Muscle of arm (tissue), 12 donors: ENCODE data around the gene LAPTM4A. TPM values are rescaled to one million over a fixed set of nuclear protein-coding genes. Genes with fewer than 3 reads are reported as not detected.
"Not testable (repeated sequence)": the region's sequence is repeated elsewhere in the genome, so short reads cannot be mapped to it uniquely, and the experiment has no call there.

ENCODE experiments used
- DNase-seq: peaks from one replicate; pipeline ENCODE4 v3.0.0-alpha.2; 2013
- polyA plus RNA-seq, 12 donors: library from polyadenylated mRNA; unstranded; fragments of 120-200 nt; gene quantifications; one replicate each; pipeline ENCODE4 v1.2.1, GENCODE V29; 2013; ENCODE audit not compliant: insufficient read length in 12 of 12

Gene LAPTM4A
- polyA plus RNA-seq, 12 donors: 297 to 476 (median 385) TPM; not detected in 1

- no peak for DNase-seq
Measured at GRCh38 chr2:20080839-20081415, 29.5 kb upstream of the LAPTM4A start.

- no peak for DNase-seq
Measured at GRCh38 chr2:20080428-20080827, 29.0 kb upstream of the LAPTM4A start.

- DNase-seq: no peak
Measured at GRCh38 chr2:20079546-20080115, 28.2 kb upstream of the LAPTM4A start.

GRCh38 chr2:20077411-20077940, 26.0 kb upstream of the LAPTM4A start:
- DNase-seq: no peak

GRCh38 chr2:20076757-20077156, 25.3 kb upstream of the LAPTM4A start:
- no peak for DNase-seq

GRCh38 chr2:20074901-20075300, 23.5 kb upstream of the LAPTM4A start:
- DNase-seq: no peak

- DNase-seq: not testable (repeated sequence)
Measured at GRCh38 chr2:20074046-20074648, 22.7 kb upstream of the LAPTM4A start.

- no peak for DNase-seq
Measured at GRCh38 chr2:20073460-20073859, 22.0 kb upstream of the LAPTM4A start.

GRCh38 chr2:20072436-20073158, 21.2 kb upstream of the LAPTM4A start:
- DNase-seq: no peak

- DNase-seq: peak; percentile 92
Measured at GRCh38 chr2:20071397-20072383, 20.3 kb upstream of the LAPTM4A start.

GRCh38 chr2:20069756-20070155, 18.3 kb upstream of the LAPTM4A start:
- DNase-seq: no peak

GRCh38 chr2:20067992-20068584, 16.7 kb upstream of the LAPTM4A start:
- no peak for DNase-seq

- peak; percentile 64 for DNase-seq
Measured at GRCh38 chr2:20065885-20066602, 14.6 kb upstream of the LAPTM4A start.

- no peak for DNase-seq
Measured at GRCh38 chr2:20064841-20065240, 13.4 kb upstream of the LAPTM4A start.

- DNase-seq: no peak
Measured at GRCh38 chr2:20064421-20064820, 13.0 kb upstream of the LAPTM4A start.

- DNase-seq: peak; percentile 90
Measured at GRCh38 chr2:20062615-20063545, 11.5 kb upstream of the LAPTM4A start.

GRCh38 chr2:20061940-20062339, 10.5 kb upstream of the LAPTM4A start:
- no peak for DNase-seq

GRCh38 chr2:20061476-20061875, 10.0 kb upstream of the LAPTM4A start:
- DNase-seq: no peak

GRCh38 chr2:20060106-20060505, 8.7 kb upstream of the LAPTM4A start:
- no peak for DNase-seq
